ENCODE measurements around the gene PARP3. TPM values are rescaled to one million over a fixed set of nuclear protein-coding genes. Genes with fewer than 3 reads are reported as not detected.
"Not testable (repeated sequence)": the region's sequence is repeated elsewhere in the genome, so short reads cannot be mapped to it uniquely, and the experiment has no call there.

The PARP3 gene
- total RNA-seq = 11.7 and 12.8 TPM in 2 replicates

- peak; percentile 94 for DNase-seq (ENCODE audit: extremely low read depth, low read depth, low spot score)
These were observed at the start of gene PARP3, which contains the start of gene RRP9 for GRCh38 chr3:51941798-51942602. Gene PARP3, plus strand, starts transcription at chr3:51942363. Its CDS starts 993 bp downstream, at chr3:51943356. Gene RRP9, minus strand, starts transcription at chr3:51941904. Its CDS starts 37 bp downstream, at chr3:51941867.

- DNase-seq (ENCODE audit: extremely low read depth, low read depth, low spot score) = no peak
These were observed 47.8 kb upstream of the PARP3 start for GRCh38 chr3:51894391-51894790.

- no peak for DNase-seq (ENCODE audit: extremely low read depth, low read depth, low spot score)
These were observed 47.2 kb upstream of the PARP3 start for GRCh38 chr3:51894939-51895338.

- no peak for DNase-seq (ENCODE audit: extremely low read depth, low read depth, low spot score)
These were observed 45.4 kb upstream of the PARP3 start for GRCh38 chr3:51896607-51897305.

- DNase-seq (ENCODE audit: extremely low read depth, low read depth, low spot score) = no peak
These were observed 44.8 kb upstream of the PARP3 start for GRCh38 chr3:51897391-51897790.

GRCh38 chr3:51900043-51900442 is 42.1 kb upstream of the PARP3 start:
- DNase-seq (ENCODE audit: extremely low read depth, low read depth, low spot score) = not testable (repeated sequence)

GRCh38 chr3:51902361-51902760 is 39.8 kb upstream of the PARP3 start:
- not testable (repeated sequence) for DNase-seq (ENCODE audit: extremely low read depth, low read depth, low spot score)

GRCh38 chr3:51904034-51904823 is 37.9 kb upstream of the PARP3 start:
- no peak for DNase-seq (ENCODE audit: extremely low read depth, low read depth, low spot score)

GRCh38 chr3:51908026-51908425 is 34.1 kb upstream of the PARP3 start:
- DNase-seq (ENCODE audit: extremely low read depth, low read depth, low spot score) = no peak

GRCh38 chr3:51916418-51916817 is 25.7 kb upstream of the PARP3 start:
- DNase-seq (ENCODE audit: extremely low read depth, low read depth, low spot score) = no peak

GRCh38 chr3:51921081-51921578 is 21.0 kb upstream of the PARP3 start:
- DNase-seq (ENCODE audit: extremely low read depth, low read depth, low spot score) = no peak

- DNase-seq (ENCODE audit: extremely low read depth, low read depth, low spot score) = no peak
These were observed 14.8 kb upstream of the PARP3 start for GRCh38 chr3:51927061-51927977.

- DNase-seq (ENCODE audit: extremely low read depth, low read depth, low spot score) = no peak
These were observed 13.7 kb upstream of the PARP3 start for GRCh38 chr3:51928438-51928837.

GRCh38 chr3:51928981-51929380 is 13.2 kb upstream of the PARP3 start:
- DNase-seq (ENCODE audit: extremely low read depth, low read depth, low spot score) = not testable (repeated sequence)

- DNase-seq (ENCODE audit: extremely low read depth, low read depth, low spot score) = no peak
These were observed 12.7 kb upstream of the PARP3 start for GRCh38 chr3:51929420-51930003.

- DNase-seq (ENCODE audit: extremely low read depth, low read depth, low spot score) = no peak
These were observed 11.7 kb upstream of the PARP3 start for GRCh38 chr3:51930439-51930838.

- DNase-seq (ENCODE audit: extremely low read depth, low read depth, low spot score) = no peak
These were observed 10.4 kb upstream of the PARP3 start for GRCh38 chr3:51931756-51932155.

GRCh38 chr3:51932471-51933370 is 9.4 kb upstream of the PARP3 start:
- no peak for DNase-seq (ENCODE audit: extremely low read depth, low read depth, low spot score)

Data from glomerular endothelial cell (primary cell).